HG03025 (cell line): ENCODE data around the gene ADPRS.

Experiments used
- ATAC-seq: cut with Tn5 transposase; IDR thresholded peaks from one replicate; pipeline ENCODE4 v1.9.1; 2021; ENCODE audit warnings: mild to moderate bottlenecking, moderate library complexity; ENCODE audit not compliant: unreplicated experiment, low FRiP score

The ADPRS gene

DNA sequence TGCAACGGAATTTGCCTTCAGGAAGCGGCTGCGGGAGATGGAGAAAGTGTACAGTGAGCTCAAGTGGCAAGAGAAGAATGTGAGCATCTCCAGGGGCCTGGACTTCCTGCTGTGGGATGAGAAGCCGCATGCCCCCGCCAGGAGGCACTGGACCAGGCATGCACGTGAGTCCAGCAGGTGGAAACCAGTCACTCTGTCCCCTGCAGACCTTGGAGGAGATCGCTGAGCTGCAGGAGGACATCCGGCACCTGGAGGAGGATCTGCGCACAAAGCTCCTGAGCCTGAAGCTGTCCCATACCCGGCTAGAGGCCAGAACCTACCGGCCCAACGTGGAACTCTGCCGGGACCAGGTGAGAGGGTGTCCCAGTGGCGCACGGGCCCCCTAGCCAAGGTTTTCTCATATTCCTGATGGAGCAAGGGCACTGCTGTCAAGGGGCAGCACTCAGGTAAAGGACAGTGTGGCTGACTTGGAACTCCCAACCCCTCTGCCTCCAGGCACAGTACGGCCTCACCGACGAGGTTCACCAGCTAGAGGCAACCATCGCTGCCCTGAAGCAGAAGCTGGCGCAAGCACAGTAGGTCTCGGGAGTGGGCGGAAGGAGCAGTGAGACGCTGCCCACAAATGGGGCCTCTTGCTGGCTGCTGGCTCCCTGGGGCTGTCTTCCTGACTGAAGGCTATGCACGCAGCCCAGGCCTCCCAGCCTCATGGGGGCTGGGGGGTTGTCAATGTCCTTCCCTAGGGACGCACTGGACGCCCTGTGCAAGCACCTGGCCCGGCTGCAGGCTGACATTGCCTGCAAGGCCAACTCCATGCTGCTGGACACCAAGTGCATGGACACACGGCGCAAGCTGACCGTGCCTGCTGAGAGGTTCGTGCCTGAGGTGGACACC, 1.2 kb upstream of the ADPRS start:
- no peak for ATAC-seq

DNA sequence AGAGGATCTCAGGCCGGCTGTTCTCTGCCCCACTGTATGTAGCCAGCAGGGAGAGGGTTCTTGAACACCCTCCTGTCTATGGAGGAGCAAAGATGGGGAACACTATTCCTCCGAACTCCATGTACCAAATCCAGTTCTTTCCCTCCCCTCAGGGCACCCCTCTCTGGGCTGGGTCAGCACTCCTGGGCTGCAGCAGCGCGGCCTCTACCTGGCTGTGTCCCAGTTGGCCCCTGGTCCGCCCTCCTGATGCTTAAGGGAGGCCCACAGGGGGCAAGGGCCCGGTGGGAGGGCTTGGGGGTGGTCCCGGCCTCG, 471 bp upstream of the ADPRS start:
- no peak for ATAC-seq

DNA sequence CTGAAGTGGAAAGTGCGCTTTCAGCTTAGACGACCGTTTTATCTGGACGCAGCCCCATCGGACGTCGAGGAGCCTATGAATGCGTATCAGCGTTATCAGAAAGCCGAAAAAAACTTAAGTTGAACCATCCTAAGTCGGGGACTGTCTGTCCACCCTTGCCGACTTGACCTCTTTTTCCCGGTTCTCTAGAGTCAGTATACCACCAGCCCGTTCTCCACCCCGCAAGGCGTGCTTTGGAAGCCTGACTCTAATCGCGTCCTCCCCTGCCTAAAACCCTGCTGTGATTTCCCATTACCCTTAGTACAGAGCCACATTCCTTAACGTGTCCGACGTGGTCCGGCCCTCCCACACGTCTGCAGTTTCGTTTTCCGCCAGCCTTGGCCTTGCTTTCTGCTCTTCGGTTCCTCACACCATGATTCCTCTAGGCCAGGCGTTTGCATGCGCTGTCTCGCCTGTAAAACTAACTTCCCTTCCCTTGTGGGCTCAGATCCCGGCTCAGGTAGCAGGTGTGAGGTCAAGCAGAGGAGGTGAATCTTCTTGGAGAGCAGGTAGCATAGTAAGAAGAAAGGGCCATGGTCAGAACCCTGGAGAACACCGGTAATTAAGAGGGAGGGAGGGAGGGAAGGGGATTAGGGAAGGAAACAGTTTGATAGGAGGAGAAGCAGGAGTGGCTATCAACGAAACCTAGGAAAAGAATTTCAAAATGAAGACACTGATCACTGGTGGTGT, 865 bp downstream of the ADPRS start:
- ATAC-seq, result no peak

DNA sequence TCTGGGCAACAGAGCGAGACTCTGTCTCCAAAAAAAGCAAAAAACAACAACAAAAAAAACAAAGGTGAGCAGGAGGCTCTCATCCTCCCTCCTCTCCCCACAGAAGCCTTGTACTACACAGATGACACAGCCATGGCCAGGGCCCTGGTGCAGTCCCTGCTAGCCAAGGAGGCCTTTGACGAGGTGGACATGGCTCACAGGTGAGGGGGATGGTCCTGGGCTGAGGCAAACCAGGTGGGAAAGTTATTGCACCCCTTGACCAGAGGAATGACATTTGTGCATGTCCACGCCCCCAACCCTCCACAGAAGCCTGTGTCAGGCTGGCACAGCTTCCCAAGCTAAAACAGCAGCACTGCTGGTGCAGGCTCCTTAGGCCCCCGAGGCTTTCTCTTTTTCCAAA, 2.4 kb downstream of the ADPRS start:
- ATAC-seq, result no peak

DNA sequence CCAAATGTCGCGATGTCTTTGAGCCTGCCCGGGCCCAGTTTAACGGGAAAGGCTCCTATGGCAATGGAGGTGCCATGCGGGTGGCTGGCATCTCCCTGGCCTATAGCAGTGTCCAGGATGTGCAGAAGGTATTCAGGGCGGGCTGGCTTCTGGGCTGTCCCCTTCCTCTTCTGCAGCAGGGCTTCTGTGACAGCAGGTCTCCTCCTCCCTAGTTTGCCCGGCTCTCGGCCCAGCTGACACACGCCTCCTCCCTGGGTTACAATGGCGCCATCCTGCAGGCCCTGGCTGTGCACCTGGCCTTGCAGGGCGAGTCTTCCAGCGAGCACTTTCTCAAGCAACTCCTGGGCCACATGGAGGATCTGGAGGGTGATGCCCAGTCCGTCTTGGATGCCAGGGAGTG, 3.0 kb downstream of the ADPRS start:
- no peak for ATAC-seq

DNA sequence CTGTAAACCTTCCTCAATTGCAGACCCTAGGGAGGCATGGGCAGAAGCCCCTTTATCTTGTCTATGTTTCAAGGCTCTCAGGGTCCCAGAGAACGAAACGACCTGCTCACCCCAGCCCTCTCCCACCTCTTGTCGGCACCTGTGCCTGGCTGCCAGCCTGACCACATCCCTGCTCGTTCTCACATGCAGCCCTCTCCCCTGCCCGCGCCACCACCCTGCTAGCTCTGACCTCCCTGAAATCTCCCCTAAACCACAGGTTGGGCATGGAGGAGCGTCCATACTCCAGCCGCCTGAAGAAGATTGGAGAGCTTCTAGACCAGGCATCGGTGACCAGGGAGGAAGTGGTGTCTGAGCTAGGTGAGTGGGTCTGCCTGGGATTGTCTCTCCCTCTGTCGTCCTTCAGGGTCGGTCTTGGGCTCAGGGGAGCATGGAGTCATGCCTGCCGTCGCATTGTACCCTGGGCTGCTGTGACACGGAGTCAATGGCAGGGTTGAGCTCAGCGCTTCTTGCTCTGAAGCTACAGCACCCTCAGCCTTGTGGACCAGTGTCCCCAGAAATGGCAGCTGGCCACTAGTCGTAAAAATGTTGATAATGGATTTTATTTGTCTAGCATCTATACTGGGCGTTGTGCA, 3.6 kb downstream of the ADPRS start:
- no peak for ATAC-seq

DNA sequence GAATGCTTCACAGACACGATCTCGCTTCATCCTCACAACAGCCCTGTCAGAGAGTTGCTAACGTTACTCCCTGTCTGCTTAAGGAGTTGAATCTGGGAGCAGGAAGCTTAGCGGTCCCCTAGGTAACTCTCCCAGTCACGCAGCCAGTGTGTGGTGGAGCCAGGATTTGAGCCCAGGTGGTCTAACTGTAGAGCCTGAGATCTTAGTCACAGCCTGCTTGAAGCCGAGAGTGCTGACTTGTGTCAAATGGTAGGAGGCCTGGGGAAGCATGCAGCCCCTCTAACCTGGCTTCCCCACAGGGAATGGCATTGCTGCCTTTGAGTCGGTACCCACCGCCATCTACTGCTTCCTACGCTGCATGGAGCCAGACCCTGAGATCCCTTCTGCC, 4.1 kb downstream of the ADPRS start:
- ATAC-seq, result no peak

DNA sequence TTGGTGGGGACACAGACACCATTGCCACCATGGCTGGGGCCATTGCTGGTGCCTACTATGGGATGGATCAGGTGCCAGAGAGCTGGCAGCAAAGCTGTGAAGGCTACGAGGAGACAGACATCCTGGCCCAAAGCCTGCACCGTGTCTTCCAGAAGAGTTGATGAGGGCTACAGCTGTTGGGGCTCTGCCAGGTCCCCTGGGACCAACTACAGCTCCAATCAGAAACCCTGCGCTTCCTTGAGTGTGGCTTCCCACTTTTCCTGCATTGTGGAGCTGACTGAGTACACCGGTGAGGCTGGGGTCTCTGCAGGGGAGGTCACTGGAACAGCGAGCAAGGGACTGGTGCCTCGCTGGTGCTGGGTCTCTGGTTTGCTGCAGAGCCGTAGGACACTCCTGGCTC, 4.5 kb downstream of the ADPRS start:
- ATAC-seq, result no peak

DNA sequence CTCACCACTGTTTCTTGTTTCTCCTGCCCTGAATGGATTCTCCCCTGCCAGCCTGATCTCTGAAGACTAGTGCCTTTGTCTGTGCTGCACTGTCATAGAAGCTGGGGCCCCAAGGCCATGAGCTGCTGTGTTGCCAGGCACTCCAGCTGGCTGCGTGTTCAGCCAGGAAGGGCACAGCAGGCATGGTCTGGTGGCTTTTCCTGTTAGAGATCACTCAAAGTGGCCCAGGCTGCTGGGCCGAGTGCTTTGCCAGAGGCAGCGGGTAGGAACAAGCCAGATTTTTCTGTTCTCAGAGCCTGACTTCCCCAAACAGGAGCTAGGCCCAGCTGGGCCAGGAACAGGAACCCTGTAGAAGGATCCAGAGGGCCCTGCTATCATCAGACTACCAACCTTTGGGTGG, 5.2 kb downstream of the ADPRS start:
- ATAC-seq, result no peak

DNA sequence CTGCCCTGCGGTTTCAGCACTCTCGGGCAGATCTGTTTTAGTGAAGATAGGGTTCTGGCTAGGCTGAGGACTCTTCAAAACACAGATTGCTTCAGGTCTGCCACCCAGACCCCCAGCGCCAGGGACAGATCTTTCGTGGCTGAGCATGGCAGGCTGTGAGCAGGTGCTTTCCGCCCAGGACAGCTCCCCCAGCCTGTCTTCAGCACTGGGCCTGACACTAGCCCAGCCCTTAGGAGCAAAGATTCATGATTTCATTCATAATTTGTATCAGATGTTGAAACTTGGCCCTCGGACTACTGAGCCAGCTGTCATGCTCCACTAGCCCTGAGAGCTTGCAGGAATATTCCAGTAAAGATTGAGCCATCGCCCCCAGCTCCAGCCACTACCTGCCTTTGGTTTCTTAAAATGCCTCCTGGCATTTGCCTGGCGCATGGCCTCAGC, 5.9 kb downstream of the ADPRS start:
- ATAC-seq, result no peak

DNA sequence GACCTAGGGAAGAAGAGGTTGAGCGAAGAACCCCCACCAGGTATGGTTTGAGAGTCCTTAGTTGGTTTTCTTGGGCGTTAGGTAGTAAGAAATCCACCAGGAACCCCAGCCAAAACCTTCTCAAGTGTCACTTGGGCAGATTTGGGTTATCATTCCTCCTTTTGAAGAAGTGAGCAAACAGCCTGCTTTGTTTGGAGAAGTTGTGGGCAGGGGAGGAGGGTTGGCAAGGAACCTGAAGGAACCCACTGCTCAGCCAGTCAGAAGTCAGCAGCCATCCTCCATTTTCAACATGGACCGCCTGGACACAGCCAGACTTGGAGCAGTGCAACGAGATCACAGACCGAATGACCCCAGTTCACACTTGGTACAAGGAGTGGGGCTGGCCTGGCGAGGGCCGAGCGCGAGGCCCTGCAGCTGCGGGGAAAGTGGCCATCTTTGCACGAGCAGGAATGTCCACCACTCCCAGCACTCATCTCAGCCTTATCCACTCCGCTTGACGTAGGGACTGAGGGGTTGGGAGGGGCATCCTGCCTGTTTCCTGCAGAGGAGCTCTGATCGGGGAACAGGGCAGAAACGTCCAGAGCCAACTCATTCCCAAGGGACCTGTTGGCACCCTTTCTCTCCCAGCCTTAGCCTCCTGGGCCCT, 7.2 kb downstream of the ADPRS start:
- ATAC-seq, result no peak

DNA sequence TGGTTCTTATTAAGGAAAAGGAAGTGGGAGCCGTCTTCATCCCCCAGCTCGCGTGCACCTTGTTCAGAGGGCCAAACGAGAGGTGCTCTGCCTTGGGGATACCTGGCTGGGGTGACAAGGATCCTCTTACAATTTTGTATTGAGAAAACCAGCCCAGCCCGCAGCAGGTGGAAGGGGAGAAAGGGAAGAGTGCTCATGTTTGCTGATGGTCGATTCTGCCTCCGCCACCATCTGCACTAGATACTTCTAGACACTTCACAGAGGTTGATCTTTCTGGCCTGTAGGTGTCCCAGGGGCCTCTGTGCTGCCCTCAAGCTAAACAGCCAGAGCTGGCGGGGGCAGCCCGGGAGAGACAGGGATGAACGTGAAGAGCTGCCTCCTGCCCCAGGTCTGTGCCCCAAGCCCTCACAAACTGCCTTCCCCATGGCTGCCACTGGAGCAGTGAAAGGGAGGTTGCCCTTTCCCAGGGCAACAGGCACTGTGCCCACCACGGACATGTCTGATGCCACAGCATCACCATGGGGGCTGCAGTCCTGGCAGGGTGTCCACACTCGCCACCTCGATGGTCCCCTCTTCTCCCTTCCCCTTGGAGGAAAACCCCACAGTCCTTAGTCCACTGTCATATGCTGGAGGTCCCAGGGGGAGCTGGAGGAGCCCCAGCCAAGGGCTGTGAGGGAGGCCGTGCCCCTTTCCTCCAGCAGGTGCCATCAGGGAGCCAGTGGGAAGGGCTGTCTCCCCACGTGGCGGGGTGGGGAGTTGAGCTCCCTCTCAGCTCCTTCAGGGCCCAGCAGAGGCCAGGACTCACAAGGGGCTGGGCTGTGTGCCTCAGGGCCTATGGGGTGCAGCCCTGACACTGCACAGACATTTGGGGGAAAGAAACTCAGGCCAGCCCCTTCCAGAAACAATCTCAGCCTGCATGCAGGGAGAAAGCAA, 8.1 kb downstream of the ADPRS start:
- no peak for ATAC-seq

DNA sequence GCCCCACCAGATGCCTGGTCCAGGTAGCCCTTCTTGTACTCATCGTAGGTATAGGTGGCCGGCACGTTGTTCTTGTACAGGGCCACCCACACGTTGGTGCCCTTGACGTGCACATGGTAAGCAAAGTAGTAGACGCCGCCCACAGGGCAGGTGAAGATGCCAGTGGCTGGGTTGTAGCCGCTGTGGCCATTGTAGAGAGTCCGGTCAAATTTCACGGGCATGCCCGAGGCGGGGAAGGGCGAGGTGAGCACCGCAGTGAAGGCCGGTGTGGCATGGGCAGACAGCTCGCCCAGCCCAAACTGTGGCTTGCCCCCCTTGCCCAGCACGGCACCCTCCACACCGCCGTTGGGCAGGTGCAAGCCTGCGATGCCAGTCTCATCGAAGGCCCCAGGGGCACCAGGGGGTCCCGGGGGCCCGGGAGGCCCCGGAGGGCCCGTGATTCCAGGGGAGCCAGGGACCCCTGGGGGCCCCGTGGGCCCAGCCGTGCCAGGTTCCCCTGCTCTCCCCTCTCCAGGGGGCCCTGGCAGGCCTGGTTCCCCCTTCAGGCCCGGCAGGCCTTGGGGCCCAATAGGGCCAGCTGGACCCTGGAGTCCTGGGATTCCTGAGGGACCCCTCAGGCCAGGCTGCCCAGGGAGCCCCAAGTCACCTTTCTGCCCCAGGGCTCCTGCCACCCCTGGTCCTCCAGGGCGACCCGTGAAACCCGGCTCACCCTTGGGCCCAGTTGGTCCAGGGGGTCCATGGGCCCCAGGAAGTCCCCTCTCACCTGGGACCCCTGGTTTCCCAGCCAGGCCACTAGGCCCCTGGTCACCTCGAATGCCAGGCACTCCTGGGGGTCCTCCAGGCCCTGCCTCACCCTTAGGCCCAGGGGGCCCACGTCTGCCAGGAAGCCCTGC, 9.2 kb downstream of the ADPRS start:
- ATAC-seq, result no peak

DNA sequence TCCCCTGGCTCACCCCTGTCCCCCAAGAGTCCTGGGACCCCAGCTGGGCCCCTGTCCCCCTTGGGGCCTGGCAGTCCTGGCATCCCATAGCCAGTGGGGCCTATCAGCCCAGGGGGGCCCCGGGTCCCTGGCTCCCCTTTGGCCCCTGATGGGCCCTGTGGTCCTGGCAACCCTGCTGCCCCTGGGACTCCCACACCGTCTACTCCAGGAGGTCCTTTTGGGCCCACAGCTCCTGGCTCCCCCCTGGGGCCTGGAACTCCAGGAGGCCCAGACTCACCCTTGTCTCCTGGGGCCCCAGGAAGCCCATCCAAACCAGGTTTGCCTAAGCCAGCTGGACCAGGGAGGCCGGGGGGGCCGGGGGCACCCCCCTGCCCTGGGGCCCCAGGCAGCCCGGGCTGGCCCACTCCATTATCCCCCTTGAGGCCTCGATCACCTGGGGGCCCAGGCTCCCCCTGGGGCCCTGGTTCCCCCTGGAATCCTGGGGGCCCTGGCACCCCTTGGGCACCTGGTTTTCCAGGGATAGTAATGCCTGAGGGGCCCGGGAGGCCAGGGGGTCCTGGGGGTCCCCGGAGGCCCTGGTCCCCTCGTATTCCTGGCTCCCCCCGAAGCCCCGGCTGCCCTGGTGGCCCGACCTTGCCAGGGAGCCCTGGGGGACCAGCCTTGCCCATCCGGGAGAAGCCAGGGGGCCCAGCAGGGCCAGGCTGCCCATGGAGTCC, 10.1 kb downstream of the ADPRS start:
- no peak for ATAC-seq

DNA sequence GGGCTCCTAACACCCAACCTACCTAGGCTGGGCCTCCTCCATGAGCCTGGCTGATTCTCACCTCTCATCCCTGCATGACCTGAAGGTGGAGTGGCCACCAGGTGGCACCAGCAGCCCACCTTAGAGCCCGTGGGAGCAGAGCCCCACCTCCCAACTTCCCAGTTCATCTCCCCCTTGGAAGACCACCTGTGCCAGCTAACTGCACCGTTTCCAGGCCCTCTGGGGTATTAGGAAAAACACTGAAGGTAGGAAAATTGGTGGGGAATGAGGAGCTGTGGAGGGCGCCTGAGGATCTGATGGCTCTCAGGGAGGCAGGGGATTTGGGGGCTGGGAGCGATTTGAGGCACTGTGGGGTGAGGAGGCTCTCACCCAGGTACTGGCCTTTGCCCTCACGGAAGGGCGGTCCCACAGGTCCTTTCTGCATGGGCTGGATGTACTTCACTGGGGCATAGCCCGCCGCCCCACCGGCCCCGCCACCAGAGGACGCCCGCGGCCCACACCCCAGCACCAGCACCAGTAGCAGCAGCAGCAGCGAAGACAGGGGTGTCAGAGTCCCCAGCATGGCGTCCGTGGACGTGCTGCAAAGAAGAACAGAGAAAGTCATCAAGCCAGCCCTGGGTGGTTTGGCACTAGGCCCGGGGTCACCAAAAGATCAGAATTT, 11.1 kb downstream of the ADPRS start:
- no peak for ATAC-seq

DNA sequence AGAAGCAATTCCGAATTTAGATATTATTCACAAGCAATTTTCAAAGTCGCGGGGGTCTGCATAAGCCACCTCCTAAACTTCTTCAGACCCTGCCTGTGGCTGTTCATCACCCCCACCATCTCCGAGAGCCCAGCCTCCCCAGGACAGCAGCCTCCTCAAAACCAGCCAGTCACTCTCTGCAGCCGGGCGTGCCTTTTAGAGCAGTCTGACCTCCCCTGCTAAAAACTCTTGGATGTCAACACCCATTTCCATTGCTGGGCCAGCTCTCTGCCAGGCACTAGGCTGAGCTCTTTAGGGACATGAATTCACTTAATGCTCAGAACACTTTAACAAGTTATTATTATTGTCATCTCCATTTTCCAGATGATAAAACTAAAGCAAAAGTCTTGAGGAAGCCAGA, 11.7 kb downstream of the ADPRS start:
- no peak for ATAC-seq

DNA sequence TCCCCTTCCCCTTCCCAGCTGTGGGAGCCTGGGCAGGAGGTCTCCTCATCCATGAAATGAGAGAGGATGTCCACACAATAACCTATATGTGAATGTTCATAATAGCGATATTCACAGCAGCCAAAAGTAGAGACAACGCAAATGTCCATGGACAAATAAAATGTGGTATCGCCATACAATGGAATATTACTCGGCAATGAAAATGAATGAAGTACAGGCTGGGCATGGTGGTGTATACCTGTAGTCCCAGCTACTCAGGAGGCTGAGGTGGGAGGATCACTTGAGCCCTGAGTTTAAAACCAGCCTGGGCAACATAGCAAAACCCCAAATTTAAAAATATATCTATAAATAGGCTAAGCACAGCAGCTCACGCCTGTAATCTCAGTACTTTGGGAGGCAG, 12.9 kb downstream of the ADPRS start:
- ATAC-seq, result no peak

DNA sequence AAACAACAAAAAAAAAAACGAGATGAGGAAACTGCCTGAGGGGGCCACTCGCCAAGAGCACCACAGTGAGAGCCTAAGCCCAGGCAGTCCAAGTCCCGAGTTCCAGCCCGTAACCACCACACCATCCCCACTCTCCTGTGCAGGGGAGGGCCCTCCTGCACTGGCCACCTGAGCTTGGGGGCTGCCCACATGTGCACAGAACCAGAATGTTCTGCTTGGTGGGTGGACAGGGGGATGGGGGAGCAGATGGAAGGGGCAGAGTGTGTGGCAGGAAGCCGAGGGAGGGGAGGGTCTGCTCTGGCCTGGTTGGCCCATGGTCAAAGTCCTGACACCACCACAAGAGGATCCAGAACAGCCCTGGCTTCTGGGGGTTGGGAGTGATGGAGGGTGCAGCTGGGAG, 17.6 kb downstream of the ADPRS start:
- ATAC-seq, result no peak
